ENCODE data around the gene STK11IP. TPM values are rescaled to one million over a fixed set of nuclear protein-coding genes. Genes with fewer than 3 reads are reported as not detected.

The STK11IP gene
- total RNA-seq, 1 donor from 2014 or later = 8.9 TPM

- H3K4me3 ChIP-seq (ENCODE audit: low read length in 3 of 3) = no peak overlapping the region
- no peaks in the 10 kb centered on the region for H3K9me3 ChIP-seq (ENCODE audit: control insufficient read depth in 3 of 3, low read length in 3 of 3)
- H3K4me1 ChIP-seq (ENCODE audit: control insufficient read depth in 3 of 3, insufficient read depth in 3 of 3, low read length in 3 of 3) = no peaks in the 10 kb centered on the region
- peaks cover 69 to 74% (median 71%) of the 10 kb centered on the region in 3 donors for H3K36me3 ChIP-seq (ENCODE audit: control insufficient read depth in 3 of 3, insufficient read depth in 3 of 3, low read length in 3 of 3)
- no peaks in the 10 kb centered on the region for H3K27me3 ChIP-seq (ENCODE audit: control insufficient read depth in 3 of 3, insufficient read depth in 3 of 3, low read length in 3 of 3)
- no peak overlapping the region for H3K27ac ChIP-seq (ENCODE audit: low read depth, low read length)
- no peak overlapping the region for H3K9ac ChIP-seq (ENCODE audit: low read depth in 1 of 3, low read length in 3 of 3)
Measured at GRCh38 chr2:219562049-219563020, 35.3 kb upstream of the STK11IP start.

- Histone ChIP-seq H3K4me1 (ENCODE audit: control insufficient read depth in 3 of 3, insufficient read depth in 3 of 3, low read length in 3 of 3) (no peaks in the 10 kb centered on the region), H3K27ac (ENCODE audit: low read depth, low read length) (no peak overlapping the region), H3K9me3 (ENCODE audit: control insufficient read depth in 3 of 3, low read length in 3 of 3) (no peaks in the 10 kb centered on the region), H3K4me3 (ENCODE audit: low read length in 3 of 3) (no peak overlapping the region), H3K27me3 (ENCODE audit: control insufficient read depth in 3 of 3, insufficient read depth in 3 of 3, low read length in 3 of 3) (no peaks in the 10 kb centered on the region), H3K36me3 (ENCODE audit: control insufficient read depth in 3 of 3, insufficient read depth in 3 of 3, low read length in 3 of 3) (peaks cover 65 to 70% (median 69%) of the 10 kb centered on the region in 3 donors), H3K9ac (ENCODE audit: low read depth in 1 of 3, low read length in 3 of 3) (no peak overlapping the region)
Measured at GRCh38 chr2:219563271-219563928, 34.3 kb upstream of the STK11IP start.

GRCh38 chr2:219565130-219566080 lies 32.3 kb upstream of the STK11IP start:
- peaks cover 6 to 11% (median 9%) of the 10 kb centered on the region in 3 donors for H3K4me1 ChIP-seq (ENCODE audit: control insufficient read depth in 3 of 3, insufficient read depth in 3 of 3, low read length in 3 of 3)
- no peak overlapping the region for H3K9ac ChIP-seq (ENCODE audit: low read depth in 1 of 3, low read length in 3 of 3)
- H3K27me3 ChIP-seq (ENCODE audit: control insufficient read depth in 3 of 3, insufficient read depth in 3 of 3, low read length in 3 of 3) = no peaks in the 10 kb centered on the region
- no peaks in the 10 kb centered on the region for H3K9me3 ChIP-seq (ENCODE audit: control insufficient read depth in 3 of 3, low read length in 3 of 3)
- H3K27ac ChIP-seq (ENCODE audit: low read depth, low read length) = no peak overlapping the region
- peaks cover 58 to 68% (median 64%) of the 10 kb centered on the region in 3 donors for H3K36me3 ChIP-seq (ENCODE audit: control insufficient read depth in 3 of 3, insufficient read depth in 3 of 3, low read length in 3 of 3)
- no peak overlapping the region for H3K4me3 ChIP-seq (ENCODE audit: low read length in 3 of 3)

- H3K9ac ChIP-seq (ENCODE audit: low read depth in 1 of 3, low read length in 3 of 3) = peak overlapping the region in 1 of 3 donors; percentile 33
- no peak overlapping the region for H3K4me3 ChIP-seq (ENCODE audit: low read length in 3 of 3)
- H3K9me3 ChIP-seq (ENCODE audit: control insufficient read depth in 3 of 3, low read length in 3 of 3) = no peaks in the 10 kb centered on the region
- no peaks in the 10 kb centered on the region for H3K27me3 ChIP-seq (ENCODE audit: control insufficient read depth in 3 of 3, insufficient read depth in 3 of 3, low read length in 3 of 3)
- H3K27ac ChIP-seq (ENCODE audit: low read depth, low read length) = no peak overlapping the region
- peaks cover 7 to 14% (median 10%) of the 10 kb centered on the region in 3 donors for H3K4me1 ChIP-seq (ENCODE audit: control insufficient read depth in 3 of 3, insufficient read depth in 3 of 3, low read length in 3 of 3)
- peaks cover 53 to 59% (median 59%) of the 10 kb centered on the region in 3 donors for H3K36me3 ChIP-seq (ENCODE audit: control insufficient read depth in 3 of 3, insufficient read depth in 3 of 3, low read length in 3 of 3)
Measured at GRCh38 chr2:219566640-219567039, 31.0 kb upstream of the STK11IP start.

- Histone ChIP-seq H3K9me3 (ENCODE audit: control insufficient read depth in 3 of 3, low read length in 3 of 3) (no peaks in the 10 kb centered on the region), H3K4me3 (ENCODE audit: low read length in 3 of 3) (no peak overlapping the region), H3K27ac (ENCODE audit: low read depth, low read length) (no peak overlapping the region), H3K36me3 (ENCODE audit: control insufficient read depth in 3 of 3, insufficient read depth in 3 of 3, low read length in 3 of 3) (peaks cover 48 to 55% (median 54%) of the 10 kb centered on the region in 3 donors), H3K4me1 (ENCODE audit: control insufficient read depth in 3 of 3, insufficient read depth in 3 of 3, low read length in 3 of 3) (peaks cover 12 to 19% (median 15%) of the 10 kb centered on the region in 3 donors), H3K9ac (ENCODE audit: low read depth in 1 of 3, low read length in 3 of 3) (no peak overlapping the region), H3K27me3 (ENCODE audit: control insufficient read depth in 3 of 3, insufficient read depth in 3 of 3, low read length in 3 of 3) (no peaks in the 10 kb centered on the region)
Measured at GRCh38 chr2:219567131-219567530, 30.5 kb upstream of the STK11IP start.

GRCh38 chr2:219567791-219568361 lies 29.8 kb upstream of the STK11IP start:
- H3K36me3 ChIP-seq (ENCODE audit: control insufficient read depth in 3 of 3, insufficient read depth in 3 of 3, low read length in 3 of 3) = peaks cover 41 to 47% (median 46%) of the 10 kb centered on the region in 3 donors
- H3K4me1 ChIP-seq (ENCODE audit: control insufficient read depth in 3 of 3, insufficient read depth in 3 of 3, low read length in 3 of 3) = peaks cover 12 to 20% (median 17%) of the 10 kb centered on the region in 3 donors
- no peak overlapping the region for H3K4me3 ChIP-seq (ENCODE audit: low read length in 3 of 3)
- H3K9me3 ChIP-seq (ENCODE audit: control insufficient read depth in 3 of 3, low read length in 3 of 3) = no peaks in the 10 kb centered on the region
- no peak overlapping the region for H3K27ac ChIP-seq (ENCODE audit: low read depth, low read length)
- no peak overlapping the region for H3K9ac ChIP-seq (ENCODE audit: low read depth in 1 of 3, low read length in 3 of 3)
- no peaks in the 10 kb centered on the region for H3K27me3 ChIP-seq (ENCODE audit: control insufficient read depth in 3 of 3, insufficient read depth in 3 of 3, low read length in 3 of 3)

GRCh38 chr2:219569041-219569440 lies 28.6 kb upstream of the STK11IP start:
- H3K9me3 ChIP-seq (ENCODE audit: control insufficient read depth in 3 of 3, low read length in 3 of 3) = no peaks in the 10 kb centered on the region
- peaks cover 29 to 36% (median 35%) of the 10 kb centered on the region in 3 donors for H3K36me3 ChIP-seq (ENCODE audit: control insufficient read depth in 3 of 3, insufficient read depth in 3 of 3, low read length in 3 of 3)
- no peak overlapping the region for H3K27ac ChIP-seq (ENCODE audit: low read depth, low read length)
- no peak overlapping the region for H3K9ac ChIP-seq (ENCODE audit: low read depth in 1 of 3, low read length in 3 of 3)
- peaks cover 12 to 20% (median 17%) of the 10 kb centered on the region in 3 donors for H3K4me1 ChIP-seq (ENCODE audit: control insufficient read depth in 3 of 3, insufficient read depth in 3 of 3, low read length in 3 of 3)
- no peaks in the 10 kb centered on the region for H3K27me3 ChIP-seq (ENCODE audit: control insufficient read depth in 3 of 3, insufficient read depth in 3 of 3, low read length in 3 of 3)
- H3K4me3 ChIP-seq (ENCODE audit: low read length in 3 of 3) = no peak overlapping the region

- H3K4me1 ChIP-seq (ENCODE audit: control insufficient read depth in 3 of 3, insufficient read depth in 3 of 3, low read length in 3 of 3) = peaks cover 12 to 20% (median 17%) of the 10 kb centered on the region in 3 donors
- H3K4me3 ChIP-seq (ENCODE audit: low read length in 3 of 3) = no peak overlapping the region
- H3K27me3 ChIP-seq (ENCODE audit: control insufficient read depth in 3 of 3, insufficient read depth in 3 of 3, low read length in 3 of 3) = no peaks in the 10 kb centered on the region
- H3K27ac ChIP-seq (ENCODE audit: low read depth, low read length) = peak overlapping the region; percentile 56
- H3K9me3 ChIP-seq (ENCODE audit: control insufficient read depth in 3 of 3, low read length in 3 of 3) = no peaks in the 10 kb centered on the region
- H3K36me3 ChIP-seq (ENCODE audit: control insufficient read depth in 3 of 3, insufficient read depth in 3 of 3, low read length in 3 of 3) = peaks cover 23 to 30% (median 30%) of the 10 kb centered on the region in 3 donors
- H3K9ac ChIP-seq (ENCODE audit: low read depth in 1 of 3, low read length in 3 of 3) = peak overlapping the region in 1 of 3 donors; percentile 19
Measured at GRCh38 chr2:219569635-219570034, 28.0 kb upstream of the STK11IP start.

Measured in skeletal muscle tissue (tissue), 4 donors.